Stomach (tissue), 9 donors: Measurements from ENCODE around the gene MYO1E. TPM values are rescaled to one million over a fixed set of nuclear protein-coding genes. Genes with fewer than 3 reads are reported as not detected.

Experiments used
- DNase-seq, 2 donors: peaks; one replicate each; pipeline versions ENCODE4 v3.0.0 to v3.0.0-alpha.2; 2013 to 2019
- H3K27ac ChIP-seq, 5 donors: fragments of 200-600 bp in 4 of 5; sonication (generic) in 4 of 5; one replicate each; pipeline ENCODE4 v1.5.1; 2013 to 2019; ENCODE audit warnings: mild to moderate bottlenecking in 1 of 5, moderate library complexity in 1 of 5
- H3K27me3 ChIP-seq, 3 donors: fragments of 200-600 bp; sonication (generic); one replicate each; pipeline ENCODE4 v1.5.1; 2017 to 2019; ENCODE audit warnings: mixed run types in 1 of 3
- H3K36me3 ChIP-seq, 4 donors: fragments of 200-600 bp; sonication (generic); 1 replicate in 3 of 4; 2 replicates in 1 of 4; pipeline ENCODE4 v1.5.1; 2016 to 2019
- H3K4me1 ChIP-seq, 4 donors: fragments of 200-600 bp; sonication (generic); one replicate each; pipeline ENCODE4 v1.5.1; 2016 to 2019
- H3K4me3 ChIP-seq, 4 donors: fragments of 200-600 bp; sonication (generic) in 3 of 4; one replicate each; pipeline ENCODE4 v1.5.1; 2016 to 2019; ENCODE audit warnings: mild to moderate bottlenecking in 1 of 4
- H3K9me3 ChIP-seq, 4 donors: fragments of 200-600 bp; sonication (generic); one replicate each; pipeline ENCODE4 v1.5.1; 2016 to 2019
- EP300 ChIP-seq: sonication (generic); formaldehyde crosslinking; IDR thresholded peaks from one replicate; pipeline ENCODE4 v1.6.1; 2017; ENCODE audit warnings: antibody characterized with exemption
- POLR2A ChIP-seq, 4 donors: fragments of 450-650 bp; IDR thresholded peaks; one replicate each; pipeline ENCODE4 v1.6.1; 2016; ENCODE audit warnings: antibody characterized with exemption in 4 of 4, control low read depth in 2 of 4, mild to moderate bottlenecking in 1 of 4, moderate library complexity in 1 of 4
- POLR2AphosphoS5 ChIP-seq, 3 donors: sonication (generic); formaldehyde crosslinking; IDR thresholded peaks; one replicate each; pipeline ENCODE4 v1.6.1; 2016; ENCODE audit warnings: antibody characterized with exemption in 3 of 3
- WGBS, 5 donors: extraction: QIAGEN DNeasy Blood & Tissue Kit in 3 of 5; methylation state at CpG; one replicate each; pipeline versions ENCODE4 v1.1.5 to v1.1.7; 2013 to 2018; 5-methylcytosine and 5-hydroxymethylcytosine counted together
- intact Hi-C: fragments of 100-400 bp; cut with DNase I; formaldehyde crosslinking; loops from one replicate; pipeline ENCODE4 v1.15.1; 2023; ENCODE audit warnings: low total_unique reads
- polyA plus RNA-seq, 3 donors: library from polyadenylated mRNA; stranded (reverse); fragments of 200-250 nt; gene quantifications; one replicate each; pipeline ENCODE4 v1.2.3, GENCODE V29; 2013
- total RNA-seq, 5 donors: library from RNA; depleted of rRNA; stranded (reverse); fragments of >200 nt; gene quantifications; one replicate each; pipeline versions ENCODE4 v1.1.0 to v1.2.3, GENCODE V29; 2014 to 2016
- TF ChIP-seq, protein P1 (sequence below), 7 experiments: fragments of 450-650 bp in 4 of 7; fragments of 200-600 bp in 3 of 7; sonication (generic) in 3 of 7; IDR thresholded peaks; one replicate each; pipeline ENCODE4 v1.5.1; 2016 to 2019; ENCODE audit warnings: antibody characterized with exemption in 7 of 7, control low read depth in 2 of 7, mild to moderate bottlenecking in 1 of 7
- donor health status: healthy with polysubstance abuse.
- donor health status: Bipolar disorder and iron deficiency.
- donor health status: healthy.

The MYO1E gene
- total and polyA plus RNA-seq, 8 donors = 15.1 to 380 (median 46.3) TPM

DNA sequence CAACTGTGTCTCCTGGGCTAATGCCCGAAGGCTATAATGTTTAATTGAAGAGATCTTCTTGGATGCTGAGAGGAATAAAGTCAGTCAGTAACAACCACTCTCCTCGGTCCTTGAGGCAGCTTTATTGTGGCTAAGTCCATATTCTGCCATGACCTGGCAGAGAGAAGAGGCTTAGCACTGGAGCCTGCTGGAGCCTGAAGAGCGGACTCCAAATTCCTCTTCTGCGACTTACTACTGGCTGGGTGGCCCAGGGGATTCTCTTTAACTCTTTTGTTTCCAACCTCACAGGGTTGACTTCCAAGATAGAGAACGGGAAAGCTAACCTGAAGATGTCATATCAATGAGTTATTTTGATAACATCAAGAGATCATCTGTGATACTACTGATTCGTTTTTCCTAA lies 71.1 kb downstream of the MYO1E start:
- Histone ChIP-seq H3K36me3 (no peaks in the 10 kb centered on the region), H3K9me3 (no peaks in the 10 kb centered on the region), H3K4me3 (no peak overlapping the region), H3K27ac (no peak overlapping the region), H3K27me3 (no peaks in the 10 kb centered on the region), H3K4me1 (peaks cover 20 to 74% (median 34%) of the 10 kb centered on the region in 4 donors)
- 79 to 87% (median 83%) methylated on average over 6 of the region's 6 CpGs for WGBS, 5 donors
- intact Hi-C loops = no loop called here
- TF ChIP-seq EP300 (no peak), POLR2AphosphoS5 (IDR thresholded peaks at IDR 0.05) (no peak), POLR2A (IDR thresholded peaks at IDR 0.05) (no peak)
- TF ChIP-seq, protein P1, sequence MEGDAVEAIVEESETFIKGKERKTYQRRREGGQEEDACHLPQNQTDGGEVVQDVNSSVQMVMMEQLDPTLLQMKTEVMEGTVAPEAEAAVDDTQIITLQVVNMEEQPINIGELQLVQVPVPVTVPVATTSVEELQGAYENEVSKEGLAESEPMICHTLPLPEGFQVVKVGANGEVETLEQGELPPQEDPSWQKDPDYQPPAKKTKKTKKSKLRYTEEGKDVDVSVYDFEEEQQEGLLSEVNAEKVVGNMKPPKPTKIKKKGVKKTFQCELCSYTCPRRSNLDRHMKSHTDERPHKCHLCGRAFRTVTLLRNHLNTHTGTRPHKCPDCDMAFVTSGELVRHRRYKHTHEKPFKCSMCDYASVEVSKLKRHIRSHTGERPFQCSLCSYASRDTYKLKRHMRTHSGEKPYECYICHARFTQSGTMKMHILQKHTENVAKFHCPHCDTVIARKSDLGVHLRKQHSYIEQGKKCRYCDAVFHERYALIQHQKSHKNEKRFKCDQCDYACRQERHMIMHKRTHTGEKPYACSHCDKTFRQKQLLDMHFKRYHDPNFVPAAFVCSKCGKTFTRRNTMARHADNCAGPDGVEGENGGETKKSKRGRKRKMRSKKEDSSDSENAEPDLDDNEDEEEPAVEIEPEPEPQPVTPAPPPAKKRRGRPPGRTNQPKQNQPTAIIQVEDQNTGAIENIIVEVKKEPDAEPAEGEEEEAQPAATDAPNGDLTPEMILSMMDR (IDR thresholded peaks at IDR 0.05) = no peak
- DNase-seq = no peak

DNA sequence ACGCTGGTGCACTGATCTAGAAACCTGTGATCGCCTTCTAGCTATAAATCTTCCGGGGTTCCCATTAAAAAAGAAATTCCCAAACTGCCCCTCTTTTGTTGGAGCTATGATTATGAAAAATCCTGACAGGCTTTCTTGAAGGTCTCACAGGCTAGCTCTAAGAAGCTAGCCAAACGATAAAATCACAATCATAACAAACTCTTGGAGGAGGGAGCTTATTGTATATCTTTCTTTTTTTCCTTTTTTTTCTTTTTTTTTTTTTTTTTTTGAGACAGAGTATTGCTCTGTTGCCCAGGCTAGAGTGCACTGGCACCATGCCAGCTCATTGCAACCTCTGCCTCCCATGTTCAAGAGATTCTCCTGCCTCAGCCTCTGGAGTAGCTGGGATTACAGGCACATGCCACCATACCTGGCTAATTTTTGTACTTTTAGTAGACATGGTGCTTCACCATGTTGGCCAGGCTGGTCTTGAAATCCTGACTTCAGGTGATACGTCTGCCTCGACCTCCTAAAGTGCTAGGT lies 72.0 kb downstream of the MYO1E start:
- no peaks in the 10 kb centered on the region for H3K36me3 ChIP-seq
- H3K4me3 ChIP-seq = peak overlapping the region in 1 of 4 donors; percentile 20
- no peaks in the 10 kb centered on the region for H3K27me3 ChIP-seq
- DNase-seq = peak in 1 of 2 donors; percentile 48
- H3K27ac ChIP-seq = peak overlapping the region in 4 of 5 donors; percentile 49 to 72 (median 62)
- intact Hi-C loops = no loop called here
- no peaks in the 10 kb centered on the region for H3K9me3 ChIP-seq
- TF ChIP-seq POLR2A (IDR thresholded peaks at IDR 0.05) (no peak), EP300 (no peak), POLR2AphosphoS5 (IDR thresholded peaks at IDR 0.05) (no peak)
- TF ChIP-seq, protein P1 (IDR thresholded peaks at IDR 0.05) = no peak
- WGBS, 5 donors = 40 to 47% (median 45%) methylated on average over 6 of the region's 6 CpGs
- H3K4me1 ChIP-seq = peaks cover 28 to 75% (median 37%) of the 10 kb centered on the region in 4 donors

DNA sequence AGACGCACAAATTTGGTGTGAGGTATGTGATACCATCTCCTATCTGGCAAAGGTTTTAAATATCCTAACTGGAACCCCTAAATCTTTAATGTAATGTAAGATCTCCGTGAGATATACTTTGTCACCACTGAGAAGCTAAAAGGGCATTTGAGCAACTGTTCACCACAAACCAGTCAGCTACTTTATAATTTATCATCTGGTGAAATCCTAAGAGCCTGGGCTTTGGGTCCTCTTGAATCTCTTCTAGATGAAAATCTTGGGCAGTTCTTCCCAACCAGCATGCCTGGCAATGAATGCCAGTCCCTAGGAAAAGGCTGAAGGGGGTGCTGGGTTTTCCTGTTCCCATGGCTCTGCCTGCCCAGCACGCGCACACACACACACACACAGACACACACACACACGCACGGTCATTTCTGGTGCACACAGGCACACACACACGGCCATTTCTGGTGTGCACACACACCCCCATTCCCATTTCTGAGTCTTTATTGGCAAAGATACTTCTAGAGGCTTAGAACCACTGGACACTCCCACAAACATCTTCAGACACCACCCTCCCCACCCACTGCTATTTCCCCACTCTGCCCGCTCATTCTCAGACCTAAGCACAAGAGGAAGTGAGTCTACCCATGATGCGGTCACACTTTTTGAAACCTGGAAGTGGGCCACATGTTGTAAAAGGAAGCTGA lies 72.6 kb downstream of the MYO1E start:
- TF ChIP-seq, protein P1 (IDR thresholded peaks at IDR 0.05) = no peak
- TF ChIP-seq POLR2AphosphoS5 (IDR thresholded peaks at IDR 0.05) (peak; percentile 45 to 82 (median 75)), POLR2A (IDR thresholded peaks at IDR 0.05) (no peak), EP300 (no peak)
- Histone ChIP-seq H3K4me1 (peaks cover 29 to 75% (median 38%) of the 10 kb centered on the region in 4 donors), H3K4me3 (peak overlapping the region in 1 of 4 donors; percentile 20), H3K9me3 (no peaks in the 10 kb centered on the region), H3K36me3 (no peaks in the 10 kb centered on the region), H3K27me3 (no peaks in the 10 kb centered on the region), H3K27ac (peak overlapping the region; percentile 49 to 72 (median 57))
- DNase-seq = peak; percentile 66 to 87
- WGBS, 5 donors = 35 to 59% (median 41%) methylated on average over 9 of the region's 9 CpGs
- intact Hi-C loops = no loop called here

DNA sequence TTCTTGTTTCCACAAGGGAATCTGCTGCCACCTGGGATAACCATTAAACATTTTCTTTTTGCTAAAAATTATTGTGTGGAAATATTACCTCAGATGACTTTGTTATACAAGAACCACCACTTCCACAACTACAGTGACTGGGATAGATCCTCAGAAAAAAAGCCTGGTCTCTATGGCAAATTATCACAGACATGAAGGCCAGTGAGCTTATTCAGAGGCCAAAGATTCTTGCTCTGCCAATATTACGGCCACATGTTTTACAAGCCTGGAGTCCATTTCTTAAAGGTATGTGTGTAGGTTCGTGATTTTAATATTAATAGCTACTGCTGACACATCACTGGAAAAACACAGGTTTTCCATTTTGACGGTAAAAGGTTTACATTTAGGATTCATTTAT lies 73.8 kb downstream of the MYO1E start:
- no peak overlapping the region for H3K4me3 ChIP-seq
- intact Hi-C loops = no loop called here
- WGBS, 5 donors = 85 to 92% (median 91%) methylated on average over 3 of the region's 3 CpGs
- no peak for TF ChIP-seq POLR2A (IDR thresholded peaks at IDR 0.05)
- TF ChIP-seq EP300 = no peak
- no peak for TF ChIP-seq POLR2AphosphoS5 (IDR thresholded peaks at IDR 0.05)
- TF ChIP-seq, protein P1 (IDR thresholded peaks at IDR 0.05) = no peak
- no peaks in the 10 kb centered on the region for H3K36me3 ChIP-seq
- no peaks in the 10 kb centered on the region for H3K27me3 ChIP-seq
- H3K4me1 ChIP-seq = peaks cover 21 to 73% (median 41%) of the 10 kb centered on the region in 4 donors
- DNase-seq = no peak
- no peaks in the 10 kb centered on the region for H3K9me3 ChIP-seq
- H3K27ac ChIP-seq = peak overlapping the region in 1 of 5 donors; percentile 72
